Embryonic facial prominence (tissue), 1 donor: Measurements from ENCODE around the gene GRIK1.
"Not testable (repeated sequence)": the region's sequence is repeated elsewhere in the genome, so short reads cannot be mapped to it uniquely, and the experiment has no call there.

Experiments used
- DNase-seq: peaks from one replicate; pipeline ENCODE4 v3.0.0-alpha.2; 2016; ENCODE audit errors: extremely low spot score

The GRIK1 gene

GRCh38 chr21:29610779-29611360, 328.9 kb downstream of the GRIK1 start:
- DNase-seq = no peak

- DNase-seq = no peak
Measured at GRCh38 chr21:29606613-29607012, 333.2 kb downstream of the GRIK1 start.

- DNase-seq = not testable (repeated sequence)
Measured at GRCh38 chr21:29605219-29605618, 334.6 kb downstream of the GRIK1 start.

GRCh38 chr21:29604076-29604475, 335.7 kb downstream of the GRIK1 start:
- DNase-seq = no peak

- DNase-seq = no peak
Measured at GRCh38 chr21:29601047-29601446, 338.7 kb downstream of the GRIK1 start.

- DNase-seq = no peak
Measured at GRCh38 chr21:29586696-29587095, 353.1 kb downstream of the GRIK1 start.

GRCh38 chr21:29585462-29585861, 354.3 kb downstream of the GRIK1 start:
- no peak for DNase-seq

GRCh38 chr21:29583424-29583924, 356.3 kb downstream of the GRIK1 start:
- DNase-seq = no peak

GRCh38 chr21:29582855-29583254, 356.9 kb downstream of the GRIK1 start:
- no peak for DNase-seq

GRCh38 chr21:29581393-29581792, 358.4 kb downstream of the GRIK1 start:
- no peak for DNase-seq

- DNase-seq = no peak
Measured at GRCh38 chr21:29580732-29581285, 359.0 kb downstream of the GRIK1 start.

GRCh38 chr21:29578306-29578705, 361.5 kb downstream of the GRIK1 start:
- DNase-seq = no peak

- no peak for DNase-seq
Measured at GRCh38 chr21:29571949-29572348, 367.8 kb downstream of the GRIK1 start.

GRCh38 chr21:29568020-29568697, 371.6 kb downstream of the GRIK1 start:
- DNase-seq = no peak

- DNase-seq = no peak
Measured at GRCh38 chr21:29557931-29558725, 381.7 kb downstream of the GRIK1 start.

- no peak for DNase-seq
Measured at GRCh38 chr21:29557200-29557599, 382.6 kb downstream of the GRIK1 start.

- no peak for DNase-seq
Measured at GRCh38 chr21:29555601-29556000, 384.2 kb downstream of the GRIK1 start.

GRCh38 chr21:29550205-29550604, 389.6 kb downstream of the GRIK1 start:
- DNase-seq = no peak

- DNase-seq = no peak
Measured at GRCh38 chr21:29549614-29550013, 390.2 kb downstream of the GRIK1 start.

GRCh38 chr21:29547998-29548397, 391.8 kb downstream of the GRIK1 start:
- DNase-seq = no peak

- DNase-seq = no peak
Measured at GRCh38 chr21:29546071-29546470, 393.7 kb downstream of the GRIK1 start.

- DNase-seq = no peak
Measured at GRCh38 chr21:29540289-29540688, 399.5 kb downstream of the GRIK1 start.
